Thyroid gland (tissue), 4 donors: ENCODE results near the gene SLC51B. TPM values are rescaled to one million over a fixed set of nuclear protein-coding genes. Genes with fewer than 3 reads are reported as not detected.

Experiments
- DNase-seq, 2 donors: peaks; one replicate each; pipeline ENCODE4 v3.0.0-alpha.2; 2019
- H3K27ac ChIP-seq, 3 donors: fragments of 200-600 bp; sonication (generic); 1 replicate in 2 of 3; 2 replicates in 1 of 3; pipeline ENCODE4 v1.5.1; 2016 to 2019; ENCODE audit warnings: mild to moderate bottlenecking in 1 of 3, moderate library complexity in 1 of 3
- H3K27me3 ChIP-seq: fragments of 200-600 bp; sonication (generic); one replicate; pipeline ENCODE4 v1.5.1; 2019
- H3K36me3 ChIP-seq, 2 donors: fragments of 200-600 bp; sonication (generic); one replicate each; pipeline ENCODE4 v1.5.1; 2016 to 2019
- H3K4me1 ChIP-seq, 2 donors: fragments of 200-600 bp; sonication (generic); one replicate each; pipeline ENCODE4 v1.5.1; 2017 to 2019
- H3K4me3 ChIP-seq, 3 donors: fragments of 200-600 bp; sonication (generic); replicated peaks in 1 of 3; 1 replicate in 2 of 3; 2 replicates in 1 of 3; pipeline ENCODE4 v1.5.1; 2016; ENCODE audit warnings: mild to moderate bottlenecking in 1 of 3
- H3K9me3 ChIP-seq: fragments of 200-600 bp; sonication (generic); one replicate; pipeline ENCODE4 v1.5.1; 2017
- POLR2A ChIP-seq, 2 donors: fragments of 450-650 bp; IDR thresholded peaks; one replicate each; pipeline ENCODE4 v1.6.1; 2017; ENCODE audit warnings: antibody characterized with exemption in 2 of 2, mild to moderate bottlenecking in 2 of 2, moderate library complexity in 1 of 2
- WGBS, 2 donors: methylation state at CpG; one replicate each; pipeline ENCODE4 v1.1.5; 2017; 5-methylcytosine and 5-hydroxymethylcytosine counted together
- intact Hi-C: fragments of 100-400 bp; cut with DNase I; formaldehyde crosslinking; loops from one replicate; pipeline ENCODE4 v1.15.1; 2023
- total RNA-seq, 4 donors: library from RNA; depleted of rRNA; stranded (reverse); fragments of >200 nt; gene quantifications; one replicate each; pipeline ENCODE4 v1.2.3, GENCODE V29; 2016
- TF ChIP-seq, protein P1 (sequence below), 6 experiments: fragments of 200-600 bp in 3 of 6; fragments of 450-650 bp in 3 of 6; sonication (generic) in 3 of 6; IDR thresholded peaks; one replicate each; pipeline ENCODE4 v1.5.1; 2016 to 2019; ENCODE audit warnings: antibody characterized with exemption in 6 of 6, mild to moderate bottlenecking in 2 of 6, inconsistent platforms in 1 of 6, moderate library complexity in 1 of 6

SLC51B gene
- total RNA-seq, 4 donors from 2014 or later: not detected

DNA sequence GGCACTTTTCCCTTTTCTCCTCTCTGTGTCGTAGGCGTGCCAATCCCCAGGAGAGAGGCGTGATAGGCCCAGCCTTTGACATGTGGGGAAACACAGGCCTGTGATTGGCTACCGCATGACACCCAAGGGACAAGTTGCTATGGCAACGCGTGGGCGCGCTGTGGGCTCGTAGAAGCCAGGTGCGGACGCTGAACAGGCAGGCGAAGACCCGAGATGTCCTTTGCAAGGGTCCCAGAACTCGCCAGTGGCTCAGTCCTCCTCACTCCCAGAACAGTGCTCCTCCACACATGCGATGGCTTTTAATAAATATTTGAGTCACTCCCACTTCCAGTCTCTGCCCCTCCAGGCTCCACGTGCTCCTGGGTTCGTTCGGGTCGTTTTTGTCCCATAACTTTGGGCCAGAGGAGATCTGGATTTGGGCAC, 4.2 kb downstream of the SLC51B start:
- peaks cover 0 to 11% of the 10 kb centered on the region in 2 donors for H3K4me1 ChIP-seq
- TF ChIP-seq, protein P1, sequence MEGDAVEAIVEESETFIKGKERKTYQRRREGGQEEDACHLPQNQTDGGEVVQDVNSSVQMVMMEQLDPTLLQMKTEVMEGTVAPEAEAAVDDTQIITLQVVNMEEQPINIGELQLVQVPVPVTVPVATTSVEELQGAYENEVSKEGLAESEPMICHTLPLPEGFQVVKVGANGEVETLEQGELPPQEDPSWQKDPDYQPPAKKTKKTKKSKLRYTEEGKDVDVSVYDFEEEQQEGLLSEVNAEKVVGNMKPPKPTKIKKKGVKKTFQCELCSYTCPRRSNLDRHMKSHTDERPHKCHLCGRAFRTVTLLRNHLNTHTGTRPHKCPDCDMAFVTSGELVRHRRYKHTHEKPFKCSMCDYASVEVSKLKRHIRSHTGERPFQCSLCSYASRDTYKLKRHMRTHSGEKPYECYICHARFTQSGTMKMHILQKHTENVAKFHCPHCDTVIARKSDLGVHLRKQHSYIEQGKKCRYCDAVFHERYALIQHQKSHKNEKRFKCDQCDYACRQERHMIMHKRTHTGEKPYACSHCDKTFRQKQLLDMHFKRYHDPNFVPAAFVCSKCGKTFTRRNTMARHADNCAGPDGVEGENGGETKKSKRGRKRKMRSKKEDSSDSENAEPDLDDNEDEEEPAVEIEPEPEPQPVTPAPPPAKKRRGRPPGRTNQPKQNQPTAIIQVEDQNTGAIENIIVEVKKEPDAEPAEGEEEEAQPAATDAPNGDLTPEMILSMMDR (IDR thresholded peaks at IDR 0.05): no peak
- TF ChIP-seq POLR2A (IDR thresholded peaks at IDR 0.05): no peak

DNA sequence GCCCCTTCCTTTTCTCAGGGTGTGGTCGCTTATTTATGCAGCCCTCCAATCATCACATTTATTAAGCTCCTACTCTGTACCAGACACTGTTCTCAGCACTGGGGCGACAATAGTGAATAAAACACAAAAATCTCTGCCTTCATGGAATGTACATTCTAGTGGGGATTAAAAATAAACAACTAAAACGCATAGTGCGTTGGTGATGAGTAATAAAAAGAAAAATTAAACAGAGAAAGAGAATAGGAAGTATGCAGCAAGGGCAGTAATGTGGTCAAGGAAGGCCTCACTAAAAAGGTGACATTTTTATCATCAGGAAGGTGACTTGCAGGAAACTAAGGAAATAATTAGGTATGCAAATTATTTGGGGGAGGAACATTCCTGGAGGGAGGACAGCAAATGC, 5.1 kb downstream of the SLC51B start:
- intact Hi-C loops: loop anchor here (5.0 kb wide), 1 partner anchor 52 kb away; no protein-coding TSS in a partner anchor
- H3K27ac ChIP-seq: no peak overlapping the region
- 65 to 74% methylated on average over 4 of the region's 4 CpGs for WGBS, 2 donors
- no peaks in the 10 kb centered on the region for H3K27me3 ChIP-seq
- no peak overlapping the region for H3K4me3 ChIP-seq
- H3K4me1 ChIP-seq: peaks cover 0 to 11% of the 10 kb centered on the region in 2 donors
- H3K36me3 ChIP-seq: no peaks in the 10 kb centered on the region
- H3K9me3 ChIP-seq: no peaks in the 10 kb centered on the region
- DNase-seq: no peak
- no peak for TF ChIP-seq POLR2A (IDR thresholded peaks at IDR 0.05)
- TF ChIP-seq, protein P1 (IDR thresholded peaks at IDR 0.05): no peak

More for the DNA sequence above, 4.2 kb downstream of the SLC51B start:
- Histone ChIP-seq H3K9me3 (no peaks in the 10 kb centered on the region), H3K27me3 (no peaks in the 10 kb centered on the region), H3K27ac (no peak overlapping the region), H3K4me3 (peak overlapping the region in 1 of 3 donors; percentile 12), H3K36me3 (no peaks in the 10 kb centered on the region)
- DNase-seq: peak; percentile 90 to 93
- WGBS, 2 donors: 9 to 10% methylated on average over 18 to 19 of the region's 19 CpGs
- intact Hi-C loops: no loop called here

DNA sequence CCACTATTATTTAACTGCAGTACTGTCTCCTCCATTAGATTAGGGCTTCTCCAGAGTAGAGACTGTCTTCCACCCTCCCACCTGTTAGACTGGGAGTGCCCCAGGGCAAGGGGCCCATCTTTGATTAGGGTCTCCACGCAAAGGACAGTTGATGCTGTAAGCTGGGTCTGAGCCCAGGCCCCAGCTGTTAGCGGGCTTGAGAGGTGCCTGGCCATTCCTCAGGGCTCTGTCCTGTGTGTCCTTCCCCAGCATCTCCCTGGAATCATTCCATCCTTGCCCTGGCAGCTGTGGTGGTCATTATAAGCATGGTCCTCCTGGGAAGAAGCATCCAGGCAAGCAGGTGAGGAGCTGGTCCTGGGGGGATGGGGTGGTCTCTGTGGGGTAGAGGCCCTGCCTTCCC, 6.1 kb downstream of the SLC51B start:
- TF ChIP-seq, protein P1 (IDR thresholded peaks at IDR 0.05): no peak
- no peak for TF ChIP-seq POLR2A (IDR thresholded peaks at IDR 0.05)
- no peak overlapping the region for H3K4me3 ChIP-seq
- H3K27me3 ChIP-seq: no peaks in the 10 kb centered on the region
- H3K36me3 ChIP-seq: no peaks in the 10 kb centered on the region
- intact Hi-C loops: loop anchor here (5.0 kb wide), 1 partner anchor 51 kb away; no protein-coding TSS in a partner anchor
- H3K4me1 ChIP-seq: peaks cover 0 to 11% of the 10 kb centered on the region in 2 donors
- H3K27ac ChIP-seq: no peak overlapping the region
- no peaks in the 10 kb centered on the region for H3K9me3 ChIP-seq
- 94 to 100% methylated on average over 2 of the region's 2 CpGs for WGBS, 2 donors
- DNase-seq: no peak

DNA sequence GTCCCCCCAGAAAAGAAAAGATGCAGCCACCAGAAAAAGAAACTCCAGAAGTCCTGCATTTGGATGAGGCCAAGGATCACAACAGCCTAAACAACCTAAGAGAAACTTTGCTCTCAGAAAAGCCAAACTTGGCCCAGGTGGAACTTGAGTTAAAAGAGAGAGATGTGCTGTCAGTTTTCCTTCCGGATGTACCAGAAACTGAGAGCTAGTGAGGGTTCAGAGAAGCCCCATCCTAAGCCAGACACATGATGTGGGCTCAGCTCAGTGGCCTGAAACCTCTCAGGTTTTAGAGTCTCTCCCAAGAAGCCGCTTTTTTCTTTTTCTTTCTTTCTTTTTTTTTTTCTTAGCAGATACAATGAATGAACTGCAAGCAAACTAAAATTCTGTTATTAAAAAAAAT, 7.8 kb downstream of the SLC51B start:
- no peaks in the 10 kb centered on the region for H3K9me3 ChIP-seq
- DNase-seq: no peak
- WGBS, 2 donors: 81 to 86% methylated on average over 2 of the region's 2 CpGs
- no peaks in the 10 kb centered on the region for H3K27me3 ChIP-seq
- TF ChIP-seq, protein P1 (IDR thresholded peaks at IDR 0.05): no peak
- no peak for TF ChIP-seq POLR2A (IDR thresholded peaks at IDR 0.05)
- H3K27ac ChIP-seq: no peak overlapping the region
- H3K4me3 ChIP-seq: no peak overlapping the region
- intact Hi-C loops: loop anchor here (5.0 kb wide), 1 partner anchor 49 kb away; no protein-coding TSS in a partner anchor
- peaks cover 0 to 11% of the 10 kb centered on the region in 2 donors for H3K4me1 ChIP-seq
- H3K36me3 ChIP-seq: no peaks in the 10 kb centered on the region

DNA sequence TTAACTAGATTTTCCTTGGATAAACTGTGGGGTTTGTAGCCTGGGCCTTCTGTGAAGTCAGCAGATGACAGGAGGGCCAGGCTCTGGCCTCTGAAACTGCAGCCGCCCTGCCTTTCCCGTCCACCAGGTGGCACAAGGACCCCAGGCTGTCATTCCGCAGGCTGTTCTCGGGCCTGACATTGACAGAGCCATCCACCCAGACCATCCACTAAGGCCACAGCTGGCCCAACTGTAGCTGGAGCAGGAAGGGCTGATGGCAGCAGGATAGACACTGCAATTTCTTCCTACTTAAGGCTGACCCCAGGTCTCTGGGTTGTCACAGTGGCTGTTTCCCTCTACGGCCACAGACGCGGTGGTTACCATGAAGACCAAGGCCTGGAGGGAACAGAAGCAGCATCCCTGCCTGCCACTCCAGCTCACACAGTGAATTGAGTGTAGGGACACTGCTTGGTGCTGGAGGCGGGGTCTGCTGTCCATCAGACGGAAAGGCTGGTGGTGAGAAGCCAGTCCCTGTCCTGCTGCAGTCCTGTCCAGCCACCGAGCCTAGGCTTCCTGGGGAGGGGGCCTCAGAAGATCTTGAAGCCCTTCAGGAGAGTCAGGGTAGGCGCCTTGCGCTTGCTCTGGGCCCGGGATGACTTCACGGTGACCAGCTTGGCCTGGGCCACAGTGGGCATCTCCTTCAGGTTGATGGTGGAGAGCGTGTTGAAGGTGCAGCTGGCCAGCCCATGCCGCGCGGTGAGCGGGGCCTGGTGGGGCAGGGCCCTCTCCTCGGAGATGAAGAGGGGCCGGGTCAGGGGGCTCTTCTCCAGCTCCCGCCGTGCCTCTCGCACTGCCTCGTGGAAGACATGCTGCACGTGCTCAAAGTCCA, 9.4 kb downstream of the SLC51B start:
- TF ChIP-seq, protein P1 (IDR thresholded peaks at IDR 0.05): peak; percentile 66 to 97 (median 90)
- no peak for TF ChIP-seq POLR2A (IDR thresholded peaks at IDR 0.05)
- DNase-seq: peak; percentile 79 to 82
- intact Hi-C loops: loop anchor here (5.0 kb wide), 1 partner anchor 48 kb away; no protein-coding TSS in a partner anchor

More for the DNA sequence above, 9.4 kb downstream of the SLC51B start:
- Histone ChIP-seq H3K27ac (no peak overlapping the region), H3K36me3 (no peaks in the 10 kb centered on the region), H3K4me1 (peaks cover 0 to 8% of the 10 kb centered on the region in 2 donors), H3K9me3 (no peaks in the 10 kb centered on the region), H3K27me3 (no peaks in the 10 kb centered on the region), H3K4me3 (no peak overlapping the region)
- 91 to 92% methylated on average over 7 to 22 of the region's 26 CpGs for WGBS, 2 donors
